SK-N-MC (cell line): Measurements from ENCODE around the gene MPI.

ENCODE experiments used
- EZH2 ChIP-seq: fragments of 200-600 bp; sonication (generic); IDR thresholded peaks from one replicate; pipeline ENCODE4 v1.6.1; 2017; ENCODE audit warnings: antibody characterized with exemption
- FOXP2 ChIP-seq: optimal IDR thresholded peaks from 2 replicates; pipeline ENCODE3; 2011; ENCODE audit warnings: mild to moderate bottlenecking, moderate library complexity; ENCODE audit not compliant: insufficient read depth; ENCODE audit errors: extremely low read length, control extremely low read depth
- POLR2AphosphoS5 ChIP-seq: IDR thresholded peaks from 2 replicates; pipeline ENCODE4 v1.6.1; 2012; ENCODE audit warnings: mild to moderate bottlenecking, low read depth, low read length, borderline replicate concordance

GRCh38 chr15:74902295-74903075 is 12.6 kb downstream of the MPI start:
- no peak for TF ChIP-seq FOXP2
- no peak for TF ChIP-seq POLR2AphosphoS5
- TF ChIP-seq EZH2 = no peak
